ENCODE data around the gene RHOBTB1. TPM values are rescaled to one million over a fixed set of nuclear protein-coding genes. Genes with fewer than 3 reads are reported as not detected.

The RHOBTB1 gene
- total RNA-seq, 2 donors from 2014 or later = 6.6 to 6.8 TPM

GRCh38 chr10:60968504-60968903 is 24.5 kb upstream of the RHOBTB1 start:
- Mint-ChIP-seq H3K27me3 (ENCODE audit: insufficient read depth) (no peaks in the 10 kb centered on the region), H3K4me3 (no peak overlapping the region)
- DNase-seq = no peak

DNA sequence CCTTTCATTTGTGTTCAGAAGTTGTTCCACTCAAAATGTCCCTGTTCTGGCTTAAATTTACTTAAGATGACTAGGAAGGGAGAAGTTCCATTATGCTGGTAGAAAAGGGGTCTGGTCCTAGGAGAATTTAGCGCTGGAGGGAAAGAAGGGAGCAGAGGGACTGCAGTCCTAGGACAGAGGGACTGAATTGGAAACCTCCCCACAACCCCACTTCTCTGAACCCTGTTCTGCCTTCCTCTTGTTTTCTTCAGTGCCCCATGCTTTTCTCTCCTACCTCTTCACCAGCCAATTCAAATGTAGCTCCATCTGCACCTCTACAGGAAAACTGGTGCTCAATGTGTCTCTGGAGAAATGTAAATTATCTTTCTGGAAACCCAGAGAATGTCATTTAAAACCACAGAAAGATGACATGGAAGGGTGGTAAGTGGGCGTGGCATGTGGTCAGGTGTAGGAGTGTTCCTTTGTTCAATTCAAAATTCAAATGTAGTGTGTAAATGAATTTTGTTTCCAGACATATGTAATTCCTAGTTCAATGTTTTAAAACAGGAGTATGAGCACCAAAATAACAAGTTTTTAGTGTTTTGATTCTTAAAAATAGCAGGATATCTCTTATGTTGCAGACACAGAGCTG is 24.0 kb upstream of the RHOBTB1 start:
- Histone ChIP-seq H3K4me3 (ENCODE audit: low read length) (no peak overlapping the region), H3K36me3 (ENCODE audit: control insufficient read depth, insufficient read depth, low read length) (no peaks in the 10 kb centered on the region), H3K9me3 (ENCODE audit: control insufficient read depth, low read length) (no peaks in the 10 kb centered on the region), H3K9ac (ENCODE audit: extremely low read depth, low read length, poor library complexity, severe bottlenecking) (no peak overlapping the region), H3K4me1 (ENCODE audit: control insufficient read depth, insufficient read depth, low read length) (no peaks in the 10 kb centered on the region), H3K27ac (ENCODE audit: low read depth, low read length) (no peak overlapping the region), H3K27me3 (ENCODE audit: control insufficient read depth, insufficient read depth, low read length, poor library complexity, severe bottlenecking) (no peaks in the 10 kb centered on the region)
- H3K4me1 Mint-ChIP-seq = peaks cover 8% of the 10 kb centered on the region
- DNase-seq = no peak
- 98 to 100% methylated on average over 1 to 2 of the region's 2 CpGs for WGBS, 2 experiments (ENCODE audit: insufficient coverage in 1 of 2, insufficient read length in 1 of 2)
- H3K36me3 Mint-ChIP-seq (ENCODE audit: low read depth) = no peaks in the 10 kb centered on the region
- no peaks in the 10 kb centered on the region for H3K27me3 Mint-ChIP-seq (ENCODE audit: insufficient read depth)
- TF ChIP-seq, protein P1, sequence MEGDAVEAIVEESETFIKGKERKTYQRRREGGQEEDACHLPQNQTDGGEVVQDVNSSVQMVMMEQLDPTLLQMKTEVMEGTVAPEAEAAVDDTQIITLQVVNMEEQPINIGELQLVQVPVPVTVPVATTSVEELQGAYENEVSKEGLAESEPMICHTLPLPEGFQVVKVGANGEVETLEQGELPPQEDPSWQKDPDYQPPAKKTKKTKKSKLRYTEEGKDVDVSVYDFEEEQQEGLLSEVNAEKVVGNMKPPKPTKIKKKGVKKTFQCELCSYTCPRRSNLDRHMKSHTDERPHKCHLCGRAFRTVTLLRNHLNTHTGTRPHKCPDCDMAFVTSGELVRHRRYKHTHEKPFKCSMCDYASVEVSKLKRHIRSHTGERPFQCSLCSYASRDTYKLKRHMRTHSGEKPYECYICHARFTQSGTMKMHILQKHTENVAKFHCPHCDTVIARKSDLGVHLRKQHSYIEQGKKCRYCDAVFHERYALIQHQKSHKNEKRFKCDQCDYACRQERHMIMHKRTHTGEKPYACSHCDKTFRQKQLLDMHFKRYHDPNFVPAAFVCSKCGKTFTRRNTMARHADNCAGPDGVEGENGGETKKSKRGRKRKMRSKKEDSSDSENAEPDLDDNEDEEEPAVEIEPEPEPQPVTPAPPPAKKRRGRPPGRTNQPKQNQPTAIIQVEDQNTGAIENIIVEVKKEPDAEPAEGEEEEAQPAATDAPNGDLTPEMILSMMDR (conservative IDR thresholded peaks at IDR 0.05) = no peak
- no peak overlapping the region for H3K4me3 Mint-ChIP-seq
- H3K27ac Mint-ChIP-seq = no peak overlapping the region
- H3K9me3 Mint-ChIP-seq = no peaks in the 10 kb centered on the region

More at GRCh38 chr10:60968504-60968903, 24.5 kb upstream of the RHOBTB1 start:
- 95 to 100% methylated on average over 3 of the region's 3 CpGs for WGBS, 2 experiments (ENCODE audit: insufficient coverage in 1 of 2, insufficient read length in 1 of 2)
- no peaks in the 10 kb centered on the region for H3K36me3 ChIP-seq (ENCODE audit: control insufficient read depth, insufficient read depth, low read length)
- H3K4me1 ChIP-seq (ENCODE audit: control insufficient read depth, insufficient read depth, low read length) = no peaks in the 10 kb centered on the region
- Mint-ChIP-seq H3K27ac (no peak overlapping the region), H3K4me1 (peaks cover 13% of the 10 kb centered on the region), H3K9me3 (no peaks in the 10 kb centered on the region), H3K36me3 (ENCODE audit: low read depth) (no peaks in the 10 kb centered on the region)
- no peak overlapping the region for H3K9ac ChIP-seq (ENCODE audit: extremely low read depth, low read length, poor library complexity, severe bottlenecking)
- no peaks in the 10 kb centered on the region for H3K9me3 ChIP-seq (ENCODE audit: control insufficient read depth, low read length)
- H3K4me3 ChIP-seq (ENCODE audit: low read length) = no peak overlapping the region
- TF ChIP-seq, protein P1 (conservative IDR thresholded peaks at IDR 0.05) = no peak
- no peak overlapping the region for H3K27ac ChIP-seq (ENCODE audit: low read depth, low read length)
- no peaks in the 10 kb centered on the region for H3K27me3 ChIP-seq (ENCODE audit: control insufficient read depth, insufficient read depth, low read length, poor library complexity, severe bottlenecking)

DNA sequence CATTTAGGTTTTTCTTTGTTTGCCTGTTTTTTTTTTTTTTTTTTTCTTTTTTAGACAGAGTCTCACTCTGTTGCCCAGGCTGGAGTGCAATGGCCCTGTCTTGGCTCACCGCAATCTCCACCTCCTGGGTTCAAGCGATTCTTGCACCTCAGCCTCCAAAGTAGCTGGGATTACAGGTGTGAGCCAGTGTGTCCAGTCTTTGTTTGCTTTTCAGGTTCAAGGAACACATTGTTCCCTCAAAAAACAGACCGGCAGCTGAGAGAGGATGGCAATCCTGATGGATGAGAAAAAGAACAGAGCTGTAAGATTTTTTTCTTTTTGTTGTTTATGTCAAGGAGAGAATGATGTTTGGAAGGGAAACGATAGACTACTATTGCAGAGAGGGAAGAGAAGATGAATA is 23.3 kb upstream of the RHOBTB1 start:
- Histone ChIP-seq H3K4me1 (ENCODE audit: control insufficient read depth, insufficient read depth, low read length) (no peaks in the 10 kb centered on the region), H3K4me3 (ENCODE audit: low read length) (no peak overlapping the region), H3K36me3 (ENCODE audit: control insufficient read depth, insufficient read depth, low read length) (no peaks in the 10 kb centered on the region), H3K9me3 (ENCODE audit: control insufficient read depth, low read length) (no peaks in the 10 kb centered on the region), H3K27me3 (ENCODE audit: control insufficient read depth, insufficient read depth, low read length, poor library complexity, severe bottlenecking) (no peaks in the 10 kb centered on the region), H3K9ac (ENCODE audit: extremely low read depth, low read length, poor library complexity, severe bottlenecking) (no peak overlapping the region), H3K27ac (ENCODE audit: low read depth, low read length) (no peak overlapping the region)
- TF ChIP-seq, protein P1 (conservative IDR thresholded peaks at IDR 0.05) = no peak
- no peaks in the 10 kb centered on the region for H3K27me3 Mint-ChIP-seq (ENCODE audit: insufficient read depth)
- H3K27ac Mint-ChIP-seq = no peak overlapping the region
- 85 to 93% methylated on average over 3 to 4 of the region's 4 CpGs for WGBS, 2 experiments (ENCODE audit: insufficient coverage in 1 of 2, insufficient read length in 1 of 2)
- H3K4me3 Mint-ChIP-seq = no peak overlapping the region
- H3K36me3 Mint-ChIP-seq (ENCODE audit: low read depth) = no peaks in the 10 kb centered on the region
- no peak for DNase-seq
- H3K4me1 Mint-ChIP-seq = peaks cover 6% of the 10 kb centered on the region
- no peaks in the 10 kb centered on the region for H3K9me3 Mint-ChIP-seq

Measured in endodermal cell (in vitro differentiated cells).